Measurements from ENCODE around the gene GPR158. TPM values are rescaled to one million over a fixed set of nuclear protein-coding genes. Genes with fewer than 3 reads are reported as not detected.

GPR158 gene
- total and polyA plus RNA-seq, 9 of the 15 experiments (the other 6 are each of a cell fraction or from before 2014, with no cell fraction given), result 4.0 to 7.6 (median 5.0) TPM

DNA sequence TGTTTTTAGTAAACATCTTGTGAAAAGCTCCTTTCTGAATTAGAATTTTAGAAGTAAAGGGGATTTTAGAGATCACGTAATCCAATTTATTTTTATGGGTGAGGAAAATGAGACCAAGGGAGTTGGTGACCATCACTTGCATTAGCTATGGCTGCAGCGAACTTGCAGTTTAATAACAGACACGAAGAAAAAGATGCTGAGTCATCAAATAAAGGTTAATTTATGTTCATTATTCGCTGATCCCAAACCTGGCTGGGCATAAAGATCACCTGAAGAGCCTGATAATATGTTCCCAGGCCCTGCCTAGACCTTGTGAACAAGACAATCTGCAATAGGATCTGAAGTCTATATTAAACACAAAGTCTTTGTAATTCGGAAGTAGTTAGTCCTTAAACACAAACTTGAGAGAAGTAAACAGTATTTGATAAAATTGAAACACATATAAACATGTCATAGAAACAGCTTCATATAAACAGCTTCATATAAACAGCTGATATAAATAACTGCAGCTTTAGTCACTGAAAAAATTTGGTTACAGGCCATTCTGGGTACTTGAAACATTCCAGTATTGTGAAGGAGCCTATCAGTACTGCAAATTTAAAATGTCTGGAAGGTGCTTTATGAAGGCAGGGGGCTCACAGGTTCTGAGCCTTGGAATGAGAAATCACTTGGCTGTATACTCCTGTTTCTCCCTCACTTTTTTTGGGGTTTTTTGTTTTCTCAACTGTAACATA is 16.5 kb downstream of the GPR158 start (continued):
- TF ChIP-seq KDM5B (IDR thresholded peaks at IDR 0.05; ENCODE audit: insufficient replicate concordance, low read depth, low read length), result no peak
- TF ChIP-seq, protein P1, sequence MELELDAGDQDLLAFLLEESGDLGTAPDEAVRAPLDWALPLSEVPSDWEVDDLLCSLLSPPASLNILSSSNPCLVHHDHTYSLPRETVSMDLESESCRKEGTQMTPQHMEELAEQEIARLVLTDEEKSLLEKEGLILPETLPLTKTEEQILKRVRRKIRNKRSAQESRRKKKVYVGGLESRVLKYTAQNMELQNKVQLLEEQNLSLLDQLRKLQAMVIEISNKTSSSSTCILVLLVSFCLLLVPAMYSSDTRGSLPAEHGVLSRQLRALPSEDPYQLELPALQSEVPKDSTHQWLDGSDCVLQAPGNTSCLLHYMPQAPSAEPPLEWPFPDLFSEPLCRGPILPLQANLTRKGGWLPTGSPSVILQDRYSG (tag; conservative IDR thresholded peaks at IDR 0.05; ENCODE audit: low read depth), result no peak
- TF ChIP-seq, protein P2, sequence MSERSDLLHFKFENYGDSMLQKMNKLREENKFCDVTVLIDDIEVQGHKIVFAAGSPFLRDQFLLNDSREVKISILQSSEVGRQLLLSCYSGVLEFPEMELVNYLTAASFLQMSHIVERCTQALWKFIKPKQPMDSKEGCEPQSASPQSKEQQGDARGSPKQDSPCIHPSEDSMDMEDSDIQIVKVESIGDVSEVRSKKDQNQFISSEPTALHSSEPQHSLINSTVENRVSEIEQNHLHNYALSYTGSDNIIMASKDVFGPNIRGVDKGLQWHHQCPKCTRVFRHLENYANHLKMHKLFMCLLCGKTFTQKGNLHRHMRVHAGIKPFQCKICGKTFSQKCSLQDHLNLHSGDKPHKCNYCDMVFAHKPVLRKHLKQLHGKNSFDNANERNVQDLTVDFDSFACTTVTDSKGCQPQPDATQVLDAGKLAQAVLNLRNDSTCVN (CRISPR knock-in tag; IDR thresholded peaks at IDR 0.05), result no peak
- TF ChIP-seq ZNF316 (IDR thresholded peaks at IDR 0.05), result peak; percentile 96
- TF ChIP-seq BACH1 (tag; IDR thresholded peaks at IDR 0.05), result peak; percentile 48; the same call in 1 of the 2 replicates
- no peak for TF ChIP-seq TAF9B (IDR thresholded peaks at IDR 0.05; ENCODE audit: partially characterized antibody)
- TF ChIP-seq CXXC5 (CRISPR knock-in tag; IDR thresholded peaks at IDR 0.05), result no peak
- TF ChIP-seq, protein P3, sequence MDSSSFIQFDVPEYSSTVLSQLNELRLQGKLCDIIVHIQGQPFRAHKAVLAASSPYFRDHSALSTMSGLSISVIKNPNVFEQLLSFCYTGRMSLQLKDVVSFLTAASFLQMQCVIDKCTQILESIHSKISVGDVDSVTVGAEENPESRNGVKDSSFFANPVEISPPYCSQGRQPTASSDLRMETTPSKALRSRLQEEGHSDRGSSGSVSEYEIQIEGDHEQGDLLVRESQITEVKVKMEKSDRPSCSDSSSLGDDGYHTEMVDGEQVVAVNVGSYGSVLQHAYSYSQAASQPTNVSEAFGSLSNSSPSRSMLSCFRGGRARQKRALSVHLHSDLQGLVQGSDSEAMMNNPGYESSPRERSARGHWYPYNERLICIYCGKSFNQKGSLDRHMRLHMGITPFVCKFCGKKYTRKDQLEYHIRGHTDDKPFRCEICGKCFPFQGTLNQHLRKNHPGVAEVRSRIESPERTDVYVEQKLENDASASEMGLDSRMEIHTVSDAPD (CRISPR knock-in tag; IDR thresholded peaks at IDR 0.05), result no peak
- no peak for TF ChIP-seq SRSF3 (IDR thresholded peaks at IDR 0.05; ENCODE audit: insufficient read depth, low read length)
- TF ChIP-seq MCM5 (IDR thresholded peaks at IDR 0.05; ENCODE audit: low read depth), result no peak
- no peak for TF ChIP-seq PHF21A (IDR thresholded peaks at IDR 0.05; ENCODE audit: borderline replicate concordance, low read depth)
- TF ChIP-seq, protein P4, sequence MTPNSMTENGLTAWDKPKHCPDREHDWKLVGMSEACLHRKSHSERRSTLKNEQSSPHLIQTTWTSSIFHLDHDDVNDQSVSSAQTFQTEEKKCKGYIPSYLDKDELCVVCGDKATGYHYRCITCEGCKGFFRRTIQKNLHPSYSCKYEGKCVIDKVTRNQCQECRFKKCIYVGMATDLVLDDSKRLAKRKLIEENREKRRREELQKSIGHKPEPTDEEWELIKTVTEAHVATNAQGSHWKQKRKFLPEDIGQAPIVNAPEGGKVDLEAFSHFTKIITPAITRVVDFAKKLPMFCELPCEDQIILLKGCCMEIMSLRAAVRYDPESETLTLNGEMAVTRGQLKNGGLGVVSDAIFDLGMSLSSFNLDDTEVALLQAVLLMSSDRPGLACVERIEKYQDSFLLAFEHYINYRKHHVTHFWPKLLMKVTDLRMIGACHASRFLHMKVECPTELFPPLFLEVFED (CRISPR knock-in tag; conservative IDR thresholded peaks at IDR 0.05), result no peak
- TF ChIP-seq ZNF146 (CRISPR knock-in tag; IDR thresholded peaks at IDR 0.05; ENCODE audit: unreplicated experiment), result no peak
- peak; percentile 91 for TF ChIP-seq C11orf30 (IDR thresholded peaks at IDR 0.05; ENCODE audit: low read depth)
- TF ChIP-seq HDAC8 (tag; IDR thresholded peaks at IDR 0.05), result no peak
- no peak for TF ChIP-seq TARDBP (IDR thresholded peaks at IDR 0.05)
- TF ChIP-seq, protein P5, sequence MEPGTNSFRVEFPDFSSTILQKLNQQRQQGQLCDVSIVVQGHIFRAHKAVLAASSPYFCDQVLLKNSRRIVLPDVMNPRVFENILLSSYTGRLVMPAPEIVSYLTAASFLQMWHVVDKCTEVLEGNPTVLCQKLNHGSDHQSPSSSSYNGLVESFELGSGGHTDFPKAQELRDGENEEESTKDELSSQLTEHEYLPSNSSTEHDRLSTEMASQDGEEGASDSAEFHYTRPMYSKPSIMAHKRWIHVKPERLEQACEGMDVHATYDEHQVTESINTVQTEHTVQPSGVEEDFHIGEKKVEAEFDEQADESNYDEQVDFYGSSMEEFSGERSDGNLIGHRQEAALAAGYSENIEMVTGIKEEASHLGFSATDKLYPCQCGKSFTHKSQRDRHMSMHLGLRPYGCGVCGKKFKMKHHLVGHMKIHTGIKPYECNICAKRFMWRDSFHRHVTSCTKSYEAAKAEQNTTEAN (CRISPR knock-in tag; IDR thresholded peaks at IDR 0.05), result no peak
